CD4-positive, alpha-beta T cell treated with Interleukin-10 for 1 hour (primary cell): ENCODE measurements around the gene ZCCHC4.

ENCODE experiments used
- DNase-seq: peaks from one replicate; pipeline ENCODE4 v3.0.0-alpha.2; 2020

ZCCHC4 gene

DNA sequence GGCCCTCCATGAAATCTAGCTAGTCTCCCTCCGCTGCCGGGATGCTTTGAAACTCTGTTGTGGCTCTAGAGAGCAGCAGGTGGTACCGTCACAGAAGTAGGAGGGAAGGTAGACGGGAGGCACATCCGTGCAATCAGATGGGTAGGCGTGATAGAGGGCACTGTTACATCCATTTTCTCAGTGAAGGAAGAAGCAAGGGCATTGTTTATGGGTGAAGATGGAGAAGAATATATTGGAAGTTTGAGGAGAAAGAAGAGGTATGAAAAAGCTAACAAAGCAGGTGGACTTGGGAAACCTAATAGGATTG, 65.8 kb downstream of the ZCCHC4 start:
- DNase-seq = no peak

DNA sequence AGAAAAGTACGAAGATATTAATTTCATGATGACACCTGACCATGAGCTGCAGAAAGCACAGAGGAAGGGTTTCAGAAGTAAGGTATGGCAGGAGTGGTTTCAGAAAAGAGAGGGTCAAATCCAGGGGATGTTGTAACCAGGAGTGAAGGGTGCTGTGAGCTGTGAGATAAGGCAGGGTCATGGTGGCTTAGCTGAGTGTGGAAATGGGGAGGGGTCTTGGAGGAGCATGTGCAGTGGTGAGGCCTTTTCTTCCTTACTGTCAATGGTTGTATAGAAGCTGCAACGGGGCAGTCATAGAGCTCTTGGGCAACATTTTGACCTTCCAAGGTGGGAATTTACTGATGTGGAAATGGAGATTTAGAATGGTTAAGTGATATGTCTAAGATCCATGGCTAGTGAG, 67.0 kb downstream of the ZCCHC4 start:
- no peak for DNase-seq

DNA sequence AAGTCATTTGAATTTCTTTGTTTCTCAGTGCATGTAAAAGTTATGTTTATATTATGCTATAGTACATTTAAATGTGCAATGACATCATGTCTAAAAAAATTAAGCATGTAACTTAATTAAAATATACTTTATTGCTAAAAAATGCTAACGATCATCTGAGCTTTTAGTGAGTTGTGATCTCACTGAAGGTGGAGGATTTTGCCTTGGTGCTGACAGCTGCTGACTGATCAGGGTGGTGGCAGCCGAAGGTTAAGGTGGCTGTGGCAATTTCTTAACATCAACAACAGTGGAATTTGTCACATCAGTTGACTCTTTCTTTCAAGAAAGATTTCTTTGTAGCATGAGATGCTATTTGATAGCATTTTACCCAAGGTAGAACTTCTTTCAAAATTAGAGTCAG, 71.1 kb downstream of the ZCCHC4 start:
- DNase-seq = no peak

- DNase-seq = no peak
Observed at GRCh38 chr4:25386926-25387325, 74.4 kb downstream of the ZCCHC4 start.

DNA sequence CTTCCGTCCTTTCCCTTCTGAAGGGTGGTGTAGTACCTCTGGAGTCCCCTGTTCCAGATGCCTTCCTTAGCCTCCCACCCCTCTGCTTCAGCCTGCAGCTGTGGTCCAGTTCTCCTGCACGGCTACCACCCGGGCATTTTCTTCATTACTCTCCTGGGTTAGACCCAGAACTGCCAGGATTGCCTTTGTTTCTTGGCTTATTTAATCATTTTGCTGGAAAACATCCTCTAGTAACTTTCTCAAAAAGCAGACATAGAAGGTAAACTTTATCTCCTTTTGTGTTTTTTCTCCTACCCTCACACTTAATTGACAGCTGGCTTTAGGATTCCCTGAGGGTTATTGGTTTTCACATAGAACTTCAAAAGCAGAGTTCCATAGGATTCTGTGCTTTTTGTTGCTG, 84.7 kb downstream of the ZCCHC4 start:
- DNase-seq = no peak

- DNase-seq = no peak
Observed at GRCh38 chr4:25399510-25399909, 86.9 kb downstream of the ZCCHC4 start.

- no peak for DNase-seq
Observed at GRCh38 chr4:25401066-25401465, 88.5 kb downstream of the ZCCHC4 start.

- no peak for DNase-seq
Observed at GRCh38 chr4:25402521-25402920, 89.9 kb downstream of the ZCCHC4 start.

- no peak for DNase-seq
Observed at GRCh38 chr4:25403699-25404098, 91.1 kb downstream of the ZCCHC4 start.

DNA sequence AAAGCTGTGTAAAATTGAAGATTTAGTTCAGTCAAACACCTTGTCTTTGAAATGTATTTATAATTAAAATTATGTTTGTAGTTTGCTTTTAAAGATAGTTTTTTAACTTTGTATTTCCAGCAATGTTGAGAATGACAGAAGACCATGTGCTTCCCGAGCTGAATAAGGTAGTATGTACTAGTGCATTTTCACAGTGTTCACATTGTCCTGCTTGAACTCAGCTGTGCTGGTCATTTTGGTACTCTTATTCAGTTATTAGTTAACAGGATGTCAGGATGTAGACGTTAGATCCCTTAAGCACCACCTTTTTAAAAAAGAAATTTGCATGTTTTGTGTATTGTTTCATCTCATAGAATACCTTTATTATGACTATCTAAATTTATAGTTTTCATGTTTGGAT, 92.9 kb downstream of the ZCCHC4 start:
- DNase-seq = no peak

- no peak for DNase-seq
Observed at GRCh38 chr4:25406081-25406692, 93.6 kb downstream of the ZCCHC4 start.

DNA sequence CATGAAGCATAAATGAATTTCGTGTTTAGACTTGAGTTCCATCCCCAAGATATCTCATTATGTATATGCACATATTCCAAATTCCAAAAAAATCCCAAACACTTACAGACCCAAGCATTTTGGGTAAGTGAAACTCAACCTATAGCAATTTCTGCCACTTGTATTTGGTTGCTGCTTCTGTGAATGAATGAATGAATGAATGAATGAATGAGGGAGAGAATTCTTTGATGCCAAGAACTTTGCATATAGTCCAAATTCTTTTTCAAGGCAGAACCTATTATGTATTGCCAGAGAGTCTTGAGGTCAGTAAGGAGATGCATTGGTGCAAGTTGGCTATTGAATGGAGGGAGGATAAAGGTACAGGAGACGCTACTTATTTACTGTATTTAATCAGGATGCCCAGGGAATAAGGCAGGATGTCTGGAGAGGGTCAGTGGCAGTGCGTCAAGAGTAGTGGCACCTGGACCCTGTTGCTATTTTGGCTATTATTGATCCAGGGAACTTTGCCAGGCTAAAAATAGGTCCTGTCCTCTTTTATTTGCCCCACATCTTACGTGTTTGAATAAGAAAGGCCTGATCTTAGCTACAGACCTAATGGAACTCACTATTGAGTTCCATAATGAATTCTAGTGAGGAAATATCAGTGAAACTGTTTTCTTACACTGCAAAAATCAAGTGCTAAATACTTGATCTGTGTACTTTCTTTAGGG, 98.4 kb downstream of the ZCCHC4 start:
- no peak for DNase-seq

DNA sequence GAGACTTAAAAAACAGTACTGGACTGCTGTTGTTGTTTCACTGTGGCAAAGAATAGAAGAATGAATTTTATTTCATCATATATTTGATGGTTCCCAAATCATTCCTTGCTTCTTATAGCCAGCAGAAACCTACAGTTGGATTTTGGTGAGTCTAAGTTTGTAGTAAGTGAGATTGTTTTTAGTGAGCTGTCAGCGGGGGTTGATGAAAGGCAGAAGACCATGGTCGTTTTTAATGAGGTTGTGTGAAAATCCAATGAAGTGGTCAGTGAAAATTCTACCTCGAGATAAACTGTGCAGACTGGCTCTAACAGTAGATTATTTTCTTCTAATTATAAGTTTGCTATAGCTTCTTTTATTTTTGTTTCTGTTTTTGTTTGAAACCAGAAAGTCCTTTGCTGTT, 100.7 kb downstream of the ZCCHC4 start:
- DNase-seq = no peak

- no peak for DNase-seq
Observed at GRCh38 chr4:25417014-25417413, 104.4 kb downstream of the ZCCHC4 start.
